SK-N-SH (cell line): ENCODE measurements around the gene TAF1L. TPM values are rescaled to one million over a fixed set of nuclear protein-coding genes. Genes with fewer than 3 reads are reported as not detected.

Experiments
- CTCF ChIA-PET: fragments of 300-600, 350-600 bp; formaldehyde crosslinking; extraction: SDS; loops from one replicate; lab custom pipeline; 2021; lab: Yijun Ruan, JAX
- POLR2A ChIA-PET: fragments of 350-600 bp; sonication (Branson Sonifier 250); formaldehyde crosslinking; extraction: SDS; loops from one replicate; lab custom pipeline; 2020; ENCODE audit warnings: antibody characterized with exemption, inconsistent platforms; lab: Yijun Ruan, JAX
- DNase-seq: peaks from one replicate; pipeline ENCODE4 v3.0.0; 2012
- H2AFZ ChIP-seq: fragments of 200-600 bp; sonication (generic); 2 replicates; pipeline ENCODE4 v1.8.1; 2016; ENCODE audit warnings: antibody characterized with exemption, mild to moderate bottlenecking, low read depth
- H3F3A ChIP-seq: fragments of 200-600 bp; sonication (generic); replicated peaks from 2 replicates; pipeline ENCODE3; 2016; ENCODE audit warnings: antibody characterized with exemption, mild to moderate bottlenecking; ENCODE audit not compliant: insufficient read depth
- H3K27ac ChIP-seq, 2 experiments: fragments of 200-500 bp in 1 of 2; fragments of 200-600 bp in 1 of 2; sonication (Bioruptor generic) in 1 of 2; sonication (generic), shearing (Covaris generic) in 1 of 2; 2 replicates each; pipeline versions ENCODE4 v1.5.1 to v1.6.1; 2014 to 2016; ENCODE audit warnings: low read depth in 2 of 2, inconsistent platforms in 1 of 2, low read length in 1 of 2, mild to moderate bottlenecking in 1 of 2, mixed read lengths in 1 of 2
- H3K27me3 ChIP-seq: fragments of 200-600 bp; sonication (generic), shearing (Covaris generic); 2 replicates; pipeline ENCODE4 v1.6.1; 2016; ENCODE audit warnings: mixed run types; ENCODE audit not compliant: insufficient read depth
- H3K36me3 ChIP-seq, 2 experiments: fragments of 200-500 bp in 1 of 2; fragments of 200-600 bp in 1 of 2; sonication (Bioruptor generic) in 1 of 2; sonication (generic) in 1 of 2; replicated peaks in 1 of 2; 2 replicates each; pipeline versions ENCODE3 to v1.5.1; 2014 to 2016; ENCODE audit warnings: low read length in 1 of 2, mild to moderate bottlenecking in 1 of 2; ENCODE audit not compliant: insufficient read depth in 2 of 2, control insufficient read depth in 1 of 2
- H3K4me1 ChIP-seq, 2 experiments: fragments of 200-500 bp in 1 of 2; fragments of 200-600 bp in 1 of 2; sonication (Bioruptor generic) in 1 of 2; sonication (generic), shearing (Covaris generic) in 1 of 2; 2 replicates each; pipeline versions ENCODE4 v1.5.1 to v1.6.1; 2014 to 2016; ENCODE audit warnings: low read depth in 1 of 2, low read length in 1 of 2, mixed run types in 1 of 2; ENCODE audit not compliant: insufficient read depth in 2 of 2, control insufficient read depth in 1 of 2
- H3K4me2 ChIP-seq: fragments of 200-600 bp; sonication (generic), shearing (Covaris generic); 2 replicates; pipeline ENCODE4 v1.6.1; 2017; ENCODE audit warnings: mixed run types
- H3K4me3 ChIP-seq, 2 experiments: fragments of 200-500 bp in 1 of 2; fragments of 200-600 bp in 1 of 2; sonication (Bioruptor generic) in 1 of 2; sonication (generic), shearing (Covaris generic) in 1 of 2; 2 replicates each; pipeline versions ENCODE4 v1.5.1 to v1.8.1; 2014 to 2016; ENCODE audit warnings: low read depth in 2 of 2, inconsistent platforms in 1 of 2, low read length in 1 of 2, mild to moderate bottlenecking in 1 of 2, mixed read lengths in 1 of 2, moderate library complexity in 1 of 2
- H3K79me2 ChIP-seq: fragments of 200-600 bp; sonication (generic); 2 replicates; pipeline ENCODE4 v1.8.1; 2017; ENCODE audit warnings: mild to moderate bottlenecking; ENCODE audit not compliant: insufficient read depth
- H3K9ac ChIP-seq: fragments of 200-600 bp; sonication (generic); 2 replicates; pipeline ENCODE4 v1.6.1; 2017; ENCODE audit warnings: mixed run types
- H3K9me2 ChIP-seq: fragments of 200-600 bp; sonication (generic); 2 replicates; pipeline ENCODE4 v1.6.1; 2017; ENCODE audit warnings: mixed run types
- H3K9me3 ChIP-seq: fragments of 200-600 bp; sonication (generic); 2 replicates; pipeline ENCODE4 v1.6.1; 2017; ENCODE audit warnings: mixed run types, mild to moderate bottlenecking, moderate library complexity
- H4K20me1 ChIP-seq: fragments of 200-600 bp; sonication (generic); 2 replicates; pipeline ENCODE4 v1.6.1; 2017; ENCODE audit warnings: mild to moderate bottlenecking, mixed run types; ENCODE audit not compliant: insufficient read depth
- CHD2 ChIP-seq: fragments of 150-350 bp; IDR thresholded peaks from 2 replicates; pipeline ENCODE4 v1.6.1; 2018; ENCODE audit warnings: low read length; ENCODE audit not compliant: partially characterized antibody
- EZH2phosphoT487 ChIP-seq: fragments of 200-600 bp; sonication (generic); IDR thresholded peaks from 2 replicates; pipeline ENCODE4 v1.6.1; 2017; ENCODE audit warnings: low read depth, mixed run types, mild to moderate bottlenecking, antibody characterized with exemption, moderate library complexity, borderline replicate concordance
- FOSL2 ChIP-seq: IDR thresholded peaks from 2 replicates; pipeline ENCODE4 v1.4.0; 2012; ENCODE audit warnings: low read depth, mild to moderate bottlenecking, moderate library complexity, borderline replicate concordance
- FOXM1 ChIP-seq: IDR thresholded peaks from 2 replicates; pipeline ENCODE4 v1.4.0; 2012; ENCODE audit warnings: low read depth, mild to moderate bottlenecking
- GABPA ChIP-seq: IDR thresholded peaks from 2 replicates; pipeline ENCODE4 v1.4.0; 2012; ENCODE audit warnings: low read depth, mild to moderate bottlenecking
- TAF1 ChIP-seq: IDR thresholded peaks from 2 replicates; pipeline ENCODE4 v1.6.1; 2012; ENCODE audit warnings: low read depth, mild to moderate bottlenecking, low read length, moderate library complexity, borderline replicate concordance
- WGBS: methylation state at CpG from one replicate; pipeline ENCODE4 v1.1.6; 2017; ENCODE audit warnings: low lambda C conversion rate; 5-methylcytosine and 5-hydroxymethylcytosine counted together
- polyA plus RNA-seq, 3 experiments: library from polyadenylated mRNA; depleted of rRNA; stranded (reverse); fragments of >200 nt; gene quantifications; 2 replicates each; pipeline ENCODE4 v1.2.3, GENCODE V29; 2012
- TF ChIP-seq, protein P1 (sequence below): IDR thresholded peaks from 2 replicates; pipeline ENCODE4 v1.6.1; 2012; ENCODE audit warnings: mild to moderate bottlenecking, low read depth, low read length, moderate library complexity
- TF ChIP-seq, protein P2 (sequence below): fragments of 200-600 bp; sonication (generic); IDR thresholded peaks from 2 replicates; pipeline ENCODE4 v1.6.1; 2017; ENCODE audit warnings: antibody characterized with exemption, mild to moderate bottlenecking, moderate library complexity

Gene TAF1L
- polyA plus RNA-seq, 1 of the 3 experiments (the other 2 are of a cell fraction) = not detected

DNA sequence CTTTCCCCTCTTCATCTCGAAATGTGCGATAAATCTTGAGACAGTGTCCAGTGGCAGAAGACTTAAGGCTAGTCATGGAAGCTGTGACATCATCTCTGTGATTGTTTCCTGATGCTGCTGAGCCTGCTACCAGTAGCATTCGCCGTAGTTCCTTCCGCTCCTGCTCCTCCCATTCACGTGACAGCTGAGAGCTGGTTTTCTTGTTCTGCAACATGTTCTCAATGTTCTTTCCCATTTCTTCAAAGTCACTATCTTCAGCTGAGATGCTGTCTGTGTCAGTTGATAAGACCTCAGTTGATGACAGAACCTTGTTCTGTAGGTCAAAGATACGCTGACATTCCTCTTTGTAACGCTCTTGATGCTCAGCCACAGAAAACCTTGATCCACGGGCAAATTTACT is 3.5 kb downstream of the TAF1L start:
- no peaks in the 10 kb centered on the region for H3K4me1 ChIP-seq
- H3K79me2 ChIP-seq = no peaks in the 10 kb centered on the region
- H3K4me2 ChIP-seq = no peak overlapping the region
- no peak overlapping the region for H3K9ac ChIP-seq
- ChIA-PET POLR2A (no interaction called here), CTCF (no interaction called here)
- TF ChIP-seq FOSL2 (no peak), CHD2 (no peak), FOXM1 (no peak), TAF1 (no peak)
- TF ChIP-seq, protein P1, sequence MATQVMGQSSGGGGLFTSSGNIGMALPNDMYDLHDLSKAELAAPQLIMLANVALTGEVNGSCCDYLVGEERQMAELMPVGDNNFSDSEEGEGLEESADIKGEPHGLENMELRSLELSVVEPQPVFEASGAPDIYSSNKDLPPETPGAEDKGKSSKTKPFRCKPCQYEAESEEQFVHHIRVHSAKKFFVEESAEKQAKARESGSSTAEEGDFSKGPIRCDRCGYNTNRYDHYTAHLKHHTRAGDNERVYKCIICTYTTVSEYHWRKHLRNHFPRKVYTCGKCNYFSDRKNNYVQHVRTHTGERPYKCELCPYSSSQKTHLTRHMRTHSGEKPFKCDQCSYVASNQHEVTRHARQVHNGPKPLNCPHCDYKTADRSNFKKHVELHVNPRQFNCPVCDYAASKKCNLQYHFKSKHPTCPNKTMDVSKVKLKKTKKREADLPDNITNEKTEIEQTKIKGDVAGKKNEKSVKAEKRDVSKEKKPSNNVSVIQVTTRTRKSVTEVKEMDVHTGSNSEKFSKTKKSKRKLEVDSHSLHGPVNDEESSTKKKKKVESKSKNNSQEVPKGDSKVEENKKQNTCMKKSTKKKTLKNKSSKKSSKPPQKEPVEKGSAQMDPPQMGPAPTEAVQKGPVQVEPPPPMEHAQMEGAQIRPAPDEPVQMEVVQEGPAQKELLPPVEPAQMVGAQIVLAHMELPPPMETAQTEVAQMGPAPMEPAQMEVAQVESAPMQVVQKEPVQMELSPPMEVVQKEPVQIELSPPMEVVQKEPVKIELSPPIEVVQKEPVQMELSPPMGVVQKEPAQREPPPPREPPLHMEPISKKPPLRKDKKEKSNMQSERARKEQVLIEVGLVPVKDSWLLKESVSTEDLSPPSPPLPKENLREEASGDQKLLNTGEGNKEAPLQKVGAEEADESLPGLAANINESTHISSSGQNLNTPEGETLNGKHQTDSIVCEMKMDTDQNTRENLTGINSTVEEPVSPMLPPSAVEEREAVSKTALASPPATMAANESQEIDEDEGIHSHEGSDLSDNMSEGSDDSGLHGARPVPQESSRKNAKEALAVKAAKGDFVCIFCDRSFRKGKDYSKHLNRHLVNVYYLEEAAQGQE = no peak
- TF ChIP-seq, protein P2, sequence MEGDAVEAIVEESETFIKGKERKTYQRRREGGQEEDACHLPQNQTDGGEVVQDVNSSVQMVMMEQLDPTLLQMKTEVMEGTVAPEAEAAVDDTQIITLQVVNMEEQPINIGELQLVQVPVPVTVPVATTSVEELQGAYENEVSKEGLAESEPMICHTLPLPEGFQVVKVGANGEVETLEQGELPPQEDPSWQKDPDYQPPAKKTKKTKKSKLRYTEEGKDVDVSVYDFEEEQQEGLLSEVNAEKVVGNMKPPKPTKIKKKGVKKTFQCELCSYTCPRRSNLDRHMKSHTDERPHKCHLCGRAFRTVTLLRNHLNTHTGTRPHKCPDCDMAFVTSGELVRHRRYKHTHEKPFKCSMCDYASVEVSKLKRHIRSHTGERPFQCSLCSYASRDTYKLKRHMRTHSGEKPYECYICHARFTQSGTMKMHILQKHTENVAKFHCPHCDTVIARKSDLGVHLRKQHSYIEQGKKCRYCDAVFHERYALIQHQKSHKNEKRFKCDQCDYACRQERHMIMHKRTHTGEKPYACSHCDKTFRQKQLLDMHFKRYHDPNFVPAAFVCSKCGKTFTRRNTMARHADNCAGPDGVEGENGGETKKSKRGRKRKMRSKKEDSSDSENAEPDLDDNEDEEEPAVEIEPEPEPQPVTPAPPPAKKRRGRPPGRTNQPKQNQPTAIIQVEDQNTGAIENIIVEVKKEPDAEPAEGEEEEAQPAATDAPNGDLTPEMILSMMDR = no peak
- H3K27me3 ChIP-seq = no peaks in the 10 kb centered on the region
- no peak for DNase-seq
- no peaks in the 10 kb centered on the region for H3K9me3 ChIP-seq
- H3K4me3 ChIP-seq = no peak overlapping the region
- no peaks in the 10 kb centered on the region for H3K9me2 ChIP-seq
- H4K20me1 ChIP-seq = no peaks in the 10 kb centered on the region
- no peak overlapping the region for H2AFZ ChIP-seq
- H3F3A ChIP-seq = no peaks in the 10 kb centered on the region
- no peaks in the 10 kb centered on the region for H3K36me3 ChIP-seq
- 31% methylated on average over 9 of the region's 9 CpGs for WGBS
- H3K27ac ChIP-seq = no peak overlapping the region

GRCh38 chr9:32627394-32627954 is 8.0 kb downstream of the TAF1L start:
- Histone ChIP-seq H3K79me2 (no peaks in the 10 kb centered on the region), H3K9me2 (no peaks in the 10 kb centered on the region), H3K4me1 (no peaks in the 10 kb centered on the region), H3K4me3 (no peak overlapping the region), H3K9ac (no peak overlapping the region), H2AFZ (no peak overlapping the region), H3K9me3 (no peaks in the 10 kb centered on the region), H3F3A (no peaks in the 10 kb centered on the region), H4K20me1 (no peaks in the 10 kb centered on the region), H3K27me3 (no peaks in the 10 kb centered on the region), H3K4me2 (no peak overlapping the region), H3K36me3 (no peaks in the 10 kb centered on the region), H3K27ac (no peak overlapping the region)
- no peak for DNase-seq
- POLR2A ChIA-PET = no interaction called here
- CTCF ChIA-PET = interaction anchor here (1.3 kb wide), 1 partner anchor 341 kb away, joined by 4 read pairs; no protein-coding TSS in a partner anchor
- TF ChIP-seq EZH2phosphoT487 = no peak
- TF ChIP-seq CHD2 = no peak
- no peak for TF ChIP-seq GABPA
